ENCODE data around the gene ATP6V0A1. TPM values are rescaled to one million over a fixed set of nuclear protein-coding genes. Genes with fewer than 3 reads are reported as not detected.
"Not testable (repeated sequence)": the region's sequence is repeated elsewhere in the genome, so short reads cannot be mapped to it uniquely, and the experiment has no call there.

ATP6V0A1 gene
- total and polyA plus RNA-seq, 7 donors = 41.1 to 116 (median 62.7) TPM

- Histone ChIP-seq H3K36me3 (ENCODE audit: insufficient read depth in 1 of 2, low read depth in 1 of 2) (peaks cover 0 to 20% of the 10 kb centered on the region in 2 donors), H3K27me3 (ENCODE audit: insufficient read depth in 3 of 3, low read length in 2 of 3) (no peaks in the 10 kb centered on the region), H3K4me3 (no peak overlapping the region), H3K27ac (no peak overlapping the region), H3K9me3 (no peaks in the 10 kb centered on the region), H3K4me1 (peaks cover 15% of the 10 kb centered on the region)
- intact Hi-C loops (cut with DNase I) = no loop called here
- DNase-seq = no peak
- no peak for TF ChIP-seq CTCF (IDR thresholded peaks at IDR 0.05)
- ATAC-seq = no peak
- 57 to 66% (median 65%) methylated on average over 20 to 23 of the region's 23 CpGs for WGBS, 3 donors
These were observed 88.4 kb downstream of the ATP6V0A1 start for GRCh38 chr17:42547001-42547461.

- TF ChIP-seq CTCF (IDR thresholded peaks at IDR 0.05) = no peak
- H3K9me3 ChIP-seq = no peaks in the 10 kb centered on the region
- DNase-seq = peak in 1 of 2 donors; percentile 55
- H3K4me3 ChIP-seq = no peak overlapping the region
- H3K27ac ChIP-seq = no peak overlapping the region
- peaks cover 15% of the 10 kb centered on the region for H3K4me1 ChIP-seq
- peaks cover 0 to 13% of the 10 kb centered on the region in 2 donors for H3K36me3 ChIP-seq (ENCODE audit: insufficient read depth in 1 of 2, low read depth in 1 of 2)
- H3K27me3 ChIP-seq (ENCODE audit: insufficient read depth in 3 of 3, low read length in 2 of 3) = no peaks in the 10 kb centered on the region
- 57 to 66% (median 59%) methylated on average over 14 of the region's 14 CpGs for whole genome bisulfite sequencing, 3 donors
- ATAC-seq = peak in 1 of 4 donors; percentile 38
- intact Hi-C loops (cut with DNase I) = no loop called here
These were observed 89.0 kb downstream of the ATP6V0A1 start for GRCh38 chr17:42547698-42548069.

GRCh38 chr17:42548070-42548837, 89.6 kb downstream of the ATP6V0A1 start:
- Histone ChIP-seq H3K27me3 (ENCODE audit: insufficient read depth in 3 of 3, low read length in 2 of 3) (no peaks in the 10 kb centered on the region), H3K4me3 (peak overlapping the region; percentile 35), H3K4me1 (peaks cover 11% of the 10 kb centered on the region), H3K27ac (no peak overlapping the region), H3K36me3 (ENCODE audit: insufficient read depth in 1 of 2, low read depth in 1 of 2) (peaks cover 0 to 7% of the 10 kb centered on the region in 2 donors), H3K9me3 (no peaks in the 10 kb centered on the region)
- TF ChIP-seq CTCF (IDR thresholded peaks at IDR 0.05) = no peak
- ATAC-seq (peak in 1 of 4 donors; percentile 9), DNase-seq (peak in 1 of 2 donors; percentile 63)
- 43 to 52% (median 47%) methylated on average over 63 to 74 of the region's 74 CpGs for WGBS, 3 donors
- intact Hi-C loops (cut with DNase I) = no loop called here

- TF ChIP-seq CTCF (IDR thresholded peaks at IDR 0.05) = no peak
- 80 to 88% (median 82%) methylated on average over 14 of the region's 14 CpGs for WGBS, 3 donors
- Histone ChIP-seq H3K27me3 (ENCODE audit: insufficient read depth in 3 of 3, low read length in 2 of 3) (no peaks in the 10 kb centered on the region), H3K9me3 (no peaks in the 10 kb centered on the region), H3K36me3 (ENCODE audit: insufficient read depth in 1 of 2, low read depth in 1 of 2) (no peaks in the 10 kb centered on the region), H3K4me3 (no peak overlapping the region), H3K27ac (no peak overlapping the region), H3K4me1 (peaks cover 8% of the 10 kb centered on the region)
- no peak for ATAC-seq
- DNase-seq = no peak
- intact Hi-C loops (cut with DNase I) = no loop called here
These were observed 90.5 kb downstream of the ATP6V0A1 start for GRCh38 chr17:42548993-42549755.

- peak within 1 kb of the TSS; percentile 88 for H3K27ac ChIP-seq
- H3K36me3 ChIP-seq (ENCODE audit: insufficient read depth in 1 of 2, low read depth in 1 of 2); ATAC-seq; H3K27me3 ChIP-seq (ENCODE audit: insufficient read depth in 3 of 3, low read length in 2 of 3); H3K9me3 ChIP-seq; H3K4me1 ChIP-seq; intact Hi-C loops (cut with DNase I): not testable (repeated sequence)
- WGBS, 3 donors = 81 to 85% (median 85%) methylated on average over 13 to 15 of the region's 15 CpGs
- H3K4me3 ChIP-seq = peak within 1 kb of the TSS; percentile 92
- peak in 1 of 2 donors; percentile 31 for DNase-seq
These were observed 94.1 kb downstream of the ATP6V0A1 start, which contains the start of gene HSD17B1 for GRCh38 chr17:42552736-42553135. HSD17B1 (plus strand) TSS chr17:42552923; CDS start chr17:42552934, 11 bp downstream.

Measured in psoas muscle (tissue), 8 donors.